MV-4-11 (cell line): ENCODE measurements around the gene TNRC18.
A peak's percentile ranks its signal among the peaks of the same experiment; 100 is the strongest.
"Not testable (repeated sequence)": the region's sequence is repeated elsewhere in the genome, so short reads cannot be mapped to it uniquely, and the experiment has no call there.

Source experiments
- DNase-seq: peaks from one replicate; lab custom pipeline; 2025; lab: John Stamatoyannopoulos, UW

The TNRC18 gene

DNA sequence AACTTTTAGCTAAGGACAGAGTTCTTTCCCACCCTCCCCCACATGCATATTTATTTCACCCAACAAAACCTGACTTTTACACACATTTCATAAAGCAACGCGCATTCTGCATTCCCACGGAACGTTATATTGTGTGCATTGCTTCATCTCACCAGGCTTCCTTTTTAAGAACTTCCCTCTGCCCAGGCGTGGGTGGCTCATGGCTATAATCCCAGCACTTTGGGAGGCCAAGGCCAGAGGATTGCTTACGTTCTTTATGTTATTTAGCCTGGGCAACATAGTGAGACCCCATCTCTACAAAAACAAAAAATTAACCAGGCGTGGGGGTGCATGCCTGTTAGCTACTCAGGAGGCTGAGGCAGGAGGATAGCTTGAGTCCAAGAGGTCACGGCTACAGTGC is 155.8 kb downstream of the TNRC18 start:
- DNase-seq = peak; percentile 60

DNA sequence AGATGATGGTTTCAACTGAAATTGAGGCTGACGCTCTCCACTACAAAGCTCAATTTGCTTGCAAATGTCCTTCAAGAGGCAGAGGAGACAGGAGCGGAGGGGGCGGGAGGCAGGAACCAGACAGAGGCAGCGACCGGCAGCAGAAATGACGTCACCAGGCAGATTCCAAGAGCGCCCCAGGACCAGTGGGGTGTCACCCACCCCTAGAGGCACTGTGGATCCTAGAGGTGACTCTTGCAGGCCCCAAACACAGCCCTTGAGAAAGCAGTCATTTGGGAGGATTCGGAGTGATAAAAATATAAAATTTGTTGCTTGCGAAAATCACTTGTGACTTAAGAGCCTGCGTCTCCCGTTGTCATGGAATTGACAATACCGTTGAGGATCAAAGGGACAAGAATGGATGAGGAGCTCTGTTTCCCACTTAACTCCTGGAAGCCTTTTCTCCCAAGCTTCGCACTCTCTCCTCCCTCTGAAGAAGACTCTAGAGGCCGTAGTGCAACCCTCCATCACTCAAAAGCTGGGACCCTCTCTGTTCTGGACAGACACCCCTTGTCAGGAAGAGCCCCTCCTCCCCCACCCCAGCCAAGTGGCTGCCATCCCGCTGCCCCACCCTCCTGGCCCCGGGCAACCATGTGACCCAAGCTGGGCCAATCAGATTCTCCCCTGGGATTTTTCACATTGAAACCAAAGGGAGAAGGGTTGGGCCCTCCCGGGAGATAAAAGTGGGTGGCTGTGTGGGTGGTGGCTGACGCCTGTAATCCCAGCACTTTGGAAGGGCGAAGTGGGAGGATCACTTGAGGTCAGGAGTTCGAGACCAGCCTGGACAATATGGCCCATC is 157.2 kb downstream of the TNRC18 start:
- DNase-seq = no peak

DNA sequence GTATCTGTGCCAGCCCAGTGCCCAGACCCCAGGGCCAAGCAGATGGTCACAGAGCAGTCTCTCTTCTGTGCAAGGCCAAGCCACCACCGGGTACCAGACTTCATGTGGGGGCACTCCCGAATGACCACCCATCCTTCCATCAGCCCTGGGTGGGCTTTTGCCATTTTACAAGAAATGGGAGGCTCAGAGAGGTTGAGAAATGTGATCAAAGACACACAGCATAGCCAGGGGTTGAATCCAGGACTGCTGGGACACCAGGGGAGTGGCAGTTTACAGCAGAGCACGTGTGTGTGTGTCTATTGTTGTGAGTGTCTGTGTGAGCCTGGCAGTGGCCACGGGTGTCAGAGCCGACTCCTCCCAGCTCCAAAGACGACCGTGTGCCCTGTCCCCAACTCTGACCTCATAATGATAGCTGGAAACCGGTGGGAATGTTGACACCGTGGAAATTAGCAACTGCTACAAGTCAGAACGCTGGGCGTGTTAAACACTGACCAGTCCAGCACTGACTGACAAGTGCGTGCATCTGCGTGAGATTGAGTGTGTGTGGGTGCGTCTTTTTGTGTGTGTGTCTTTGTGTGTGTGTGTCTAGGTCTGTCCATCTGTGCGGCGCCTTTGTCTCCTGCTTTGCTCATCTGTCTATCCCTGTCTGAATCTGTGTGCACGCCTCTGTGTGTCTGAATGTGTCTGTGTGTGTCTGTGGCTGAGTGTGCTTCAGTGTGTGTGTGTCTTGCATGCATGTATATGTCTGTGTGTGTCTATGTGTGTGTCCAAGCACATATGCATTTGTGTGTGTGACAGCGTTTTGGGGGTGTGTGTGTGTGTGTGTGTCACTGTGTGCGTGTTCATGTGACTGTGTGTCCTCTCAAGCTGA is 158.1 kb downstream of the TNRC18 start:
- no peak for DNase-seq

DNA sequence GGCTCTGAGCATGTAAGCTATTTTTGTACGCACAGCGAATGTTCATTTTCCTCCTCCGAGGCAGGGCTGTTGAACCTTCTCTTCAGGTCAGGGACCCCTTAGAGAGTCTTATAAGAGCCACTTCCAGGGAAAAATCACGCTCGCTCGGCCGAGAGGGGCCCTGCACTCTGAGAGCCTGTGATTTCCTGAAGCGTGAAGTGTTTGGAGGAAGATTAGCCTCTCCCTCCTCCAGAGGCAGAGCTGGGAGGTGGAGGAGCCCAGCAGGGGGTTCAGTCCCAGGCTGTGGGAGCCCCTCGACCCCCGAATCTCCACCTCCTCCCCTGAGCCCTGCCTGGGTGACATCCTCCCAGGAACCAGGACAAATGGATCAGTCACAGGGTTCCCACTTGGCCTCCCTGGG is 160.6 kb downstream of the TNRC18 start:
- DNase-seq = not testable (repeated sequence)

DNA sequence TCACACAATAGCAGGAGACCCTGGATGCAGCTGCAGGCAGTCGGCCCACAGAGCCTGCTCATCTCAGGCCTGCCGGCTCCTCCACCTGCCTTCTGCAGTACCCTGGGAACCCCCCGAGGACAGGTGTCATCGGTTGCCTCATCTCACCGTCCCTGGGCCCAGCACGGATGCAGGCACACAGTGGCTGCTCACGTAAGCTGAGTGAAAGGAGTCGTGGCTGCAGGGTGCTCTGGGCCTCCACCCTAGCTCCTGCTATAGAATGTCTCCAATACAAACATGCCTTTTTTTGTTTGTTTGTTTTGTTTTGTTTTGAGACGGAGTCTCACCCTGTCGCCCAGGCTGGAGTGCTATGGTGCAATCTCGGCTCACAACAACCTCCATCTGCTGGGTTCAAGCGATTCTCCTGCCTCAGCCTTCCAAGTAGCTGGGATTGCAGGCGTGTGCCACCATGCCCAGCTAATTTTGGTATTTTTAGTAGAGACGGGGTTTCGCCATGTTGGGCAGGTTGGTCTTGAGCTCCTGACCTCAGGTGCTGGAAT is 163.0 kb downstream of the TNRC18 start:
- DNase-seq = not testable (repeated sequence)
